NCI-H2171 treated with DMSO at 0.1 percent for 48 hours (cell line): ENCODE results near the gene MRNIP.

Experiments used
- DNase-seq: peaks from one replicate; lab custom pipeline; 2025; lab: John Stamatoyannopoulos, UW

Gene MRNIP

GRCh38 chr5:179821298-179822058 lies 37.1 kb downstream of the MRNIP start:
- peak; percentile 34 for DNase-seq

GRCh38 chr5:179820483-179821297 lies 37.9 kb downstream of the MRNIP start, which contains the start of gene SQSTM1:
Gene SQSTM1 (plus strand): TSS chr5:179820905. CDS start chr5:179820937, 32 bp downstream.
- DNase-seq, result peak; percentile 42

GRCh38 chr5:179820127-179820482 lies 38.5 kb downstream of the MRNIP start:
- no peak for DNase-seq

GRCh38 chr5:179819296-179820126 lies 39.1 kb downstream of the MRNIP start:
- DNase-seq, result peak; percentile 2

GRCh38 chr5:179818746-179819295 lies 39.8 kb downstream of the MRNIP start:
- DNase-seq, result peak; percentile 35

GRCh38 chr5:179817890-179818745 lies 40.5 kb downstream of the MRNIP start:
- no peak for DNase-seq

GRCh38 chr5:179817470-179817840 lies 41.2 kb downstream of the MRNIP start:
- DNase-seq, result no peak

- no peak for DNase-seq
These were observed 41.7 kb downstream of the MRNIP start for GRCh38 chr5:179816796-179817469.

- no peak for DNase-seq
These were observed 42.2 kb downstream of the MRNIP start for GRCh38 chr5:179816401-179816795.

- no peak for DNase-seq
These were observed 42.9 kb downstream of the MRNIP start for GRCh38 chr5:179815491-179816249.

- no peak for DNase-seq
These were observed 44.5 kb downstream of the MRNIP start for GRCh38 chr5:179814090-179814489.

GRCh38 chr5:179812997-179813607 lies 45.5 kb downstream of the MRNIP start:
- no peak for DNase-seq

- DNase-seq, result no peak
These were observed 46.3 kb downstream of the MRNIP start for GRCh38 chr5:179812135-179812825.

- peak; percentile 24 for DNase-seq
These were observed 52.2 kb downstream of the MRNIP start, which contains the start of gene MGAT4B for GRCh38 chr5:179806250-179807048. Gene MGAT4B (minus strand): TSS chr5:179806866. CDS start chr5:179806583, 283 bp downstream.

GRCh38 chr5:179805529-179806249 lies 52.9 kb downstream of the MRNIP start:
- DNase-seq, result no peak

- DNase-seq, result no peak
These were observed 53.5 kb downstream of the MRNIP start for GRCh38 chr5:179805070-179805528.

- DNase-seq, result no peak
These were observed 54.1 kb downstream of the MRNIP start for GRCh38 chr5:179804555-179804947.
